Stimulated activated CD8-positive, alpha-beta memory T cell treated with anti-CD3 and anti-CD28 coated beads, Interleukin-15, amount 100 ng/mL, for 4 hours (primary cell): Measurements from ENCODE around the gene CDC42BPA.
"Not testable (repeated sequence)": the region's sequence is repeated elsewhere in the genome, so short reads cannot be mapped to it uniquely, and the experiment has no call there.

Experiments used
- DNase-seq, 2 donors: peaks; one replicate each; pipeline ENCODE4 v3.0.0-alpha.2; 2020; ENCODE audit warnings: low read depth in 2 of 2

Gene CDC42BPA

DNA sequence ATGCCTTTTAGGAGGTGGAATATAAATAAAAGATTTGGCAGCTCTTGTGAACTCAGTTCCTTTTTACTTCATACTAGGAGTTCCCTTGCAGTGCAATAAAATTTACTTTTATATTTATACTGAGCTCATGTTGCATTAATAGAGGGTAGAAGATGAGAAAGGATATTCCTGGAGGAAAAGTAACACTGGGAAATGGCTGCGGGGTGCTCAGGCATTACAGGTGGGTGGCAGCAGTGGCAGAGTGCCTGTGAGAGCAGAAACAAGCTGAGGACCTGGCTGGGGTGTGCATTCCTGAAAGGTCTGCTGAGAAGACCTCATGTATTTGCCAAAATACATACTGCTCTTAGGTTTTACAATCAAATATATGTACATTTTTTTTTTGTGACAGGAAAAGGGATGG lies 251.3 kb downstream of the CDC42BPA start:
- no peak for DNase-seq

DNA sequence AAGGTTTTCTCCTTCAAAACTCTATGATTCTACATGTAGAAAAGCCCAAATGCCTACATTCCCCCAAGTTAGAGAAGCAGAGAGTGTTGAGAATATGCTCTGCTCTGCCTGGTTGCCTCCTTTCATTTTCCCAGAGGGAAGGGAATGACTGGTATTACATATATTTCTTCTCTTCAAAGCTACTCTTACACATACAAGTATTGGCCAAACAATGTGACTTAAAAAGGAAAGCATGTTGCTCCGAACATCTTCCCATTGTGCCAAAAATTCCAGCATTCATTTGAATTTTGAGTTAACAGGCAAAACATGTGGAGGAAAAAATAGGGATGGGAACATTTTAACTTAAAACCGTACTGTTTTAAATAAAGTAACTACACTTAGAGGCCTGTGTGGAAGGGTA lies 253.0 kb downstream of the CDC42BPA start:
- DNase-seq: no peak

DNA sequence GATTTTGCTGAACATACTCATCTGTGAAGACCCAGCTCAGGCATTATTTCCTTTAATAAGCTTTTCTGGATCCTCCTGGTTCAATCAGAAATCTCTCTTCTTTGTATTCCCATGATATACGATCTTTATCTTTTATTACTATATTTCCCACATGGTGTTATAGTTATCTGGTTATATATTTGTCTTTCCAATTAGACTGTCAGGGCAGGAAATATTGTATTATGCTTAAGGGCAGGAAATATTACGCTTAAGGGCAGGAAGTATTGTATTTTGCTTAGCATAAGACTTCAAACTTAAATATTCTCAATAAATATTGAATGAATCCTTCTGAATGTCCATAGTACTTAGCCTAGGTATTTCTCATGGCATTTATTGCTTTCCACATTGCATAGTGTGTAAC lies 256.0 kb downstream of the CDC42BPA start:
- DNase-seq: no peak

DNA sequence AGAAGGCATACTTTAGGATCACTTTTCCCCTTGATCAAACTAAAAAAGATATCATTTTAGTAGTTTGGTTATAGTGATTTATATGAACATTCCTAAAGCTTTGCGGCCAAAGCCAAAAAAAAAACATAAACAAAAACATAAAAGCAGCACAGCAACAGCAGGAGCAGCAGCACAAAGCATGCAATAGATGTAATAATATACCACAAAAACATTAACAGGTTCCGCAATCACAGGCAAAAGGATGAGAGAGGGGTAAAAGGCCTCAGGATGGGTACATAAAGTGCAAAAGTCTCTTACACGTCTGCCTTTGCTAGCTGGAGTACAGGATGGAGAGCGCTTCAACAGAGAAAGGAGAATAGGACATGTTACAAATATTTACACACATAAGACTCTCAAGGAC lies 259.2 kb downstream of the CDC42BPA start:
- no peak for DNase-seq

DNA sequence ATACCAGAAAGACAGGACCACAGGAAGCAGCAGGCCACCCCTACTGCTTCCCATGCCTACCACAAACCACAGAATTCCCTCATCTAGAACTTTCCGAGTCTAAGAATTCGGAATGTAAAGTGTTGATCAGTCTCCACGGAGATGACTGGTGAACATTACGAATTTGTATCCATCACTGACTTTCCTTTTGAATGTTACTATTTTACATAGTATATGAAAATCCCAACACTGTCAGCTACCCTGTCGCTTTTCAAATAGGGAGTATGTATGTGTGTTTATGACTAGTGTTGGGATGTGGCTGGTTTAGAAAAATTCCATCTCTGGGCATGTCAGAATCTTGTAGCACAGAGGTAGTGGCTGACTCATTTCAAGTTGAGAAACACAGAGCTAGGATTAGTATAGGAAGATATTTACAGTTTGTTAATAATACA lies 260.0 kb downstream of the CDC42BPA start:
- DNase-seq: no peak

DNA sequence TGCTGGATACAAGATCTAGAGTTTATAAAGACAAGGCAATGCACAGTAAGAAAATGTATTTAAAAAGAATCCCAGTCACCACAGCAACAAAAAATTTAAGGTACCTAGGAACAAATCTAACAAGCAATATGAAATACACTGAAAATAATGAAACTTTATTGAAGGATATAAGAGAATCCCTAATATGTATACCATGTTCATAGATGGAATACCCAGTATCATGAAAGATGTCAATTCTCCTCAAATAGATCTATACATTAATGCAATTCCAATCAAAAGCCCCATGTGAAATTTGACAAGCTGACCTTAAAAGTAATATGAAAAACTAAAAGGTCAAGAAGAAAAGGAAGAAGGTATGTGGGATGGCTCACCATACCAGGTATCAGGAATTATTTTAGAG lies 269.0 kb downstream of the CDC42BPA start:
- no peak for DNase-seq

DNA sequence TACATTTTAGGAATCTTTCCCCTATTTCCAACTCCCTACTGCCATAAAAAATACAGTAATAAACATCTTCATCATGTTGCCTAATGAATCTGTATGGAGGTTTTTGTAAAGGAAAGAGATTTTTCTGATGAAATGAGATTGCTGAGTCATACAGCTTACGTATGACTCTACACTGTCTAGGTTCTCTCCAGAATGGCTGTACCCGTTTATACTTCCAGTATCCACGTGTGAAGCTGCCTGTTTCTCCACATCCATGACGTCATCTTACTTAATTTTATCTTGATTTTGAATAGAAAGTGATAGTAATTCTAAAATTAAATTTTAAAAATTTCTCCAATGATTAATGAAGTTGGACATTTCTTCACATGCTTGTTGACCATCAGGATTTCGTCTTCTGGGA lies 274.5 kb downstream of the CDC42BPA start:
- DNase-seq: no peak

DNA sequence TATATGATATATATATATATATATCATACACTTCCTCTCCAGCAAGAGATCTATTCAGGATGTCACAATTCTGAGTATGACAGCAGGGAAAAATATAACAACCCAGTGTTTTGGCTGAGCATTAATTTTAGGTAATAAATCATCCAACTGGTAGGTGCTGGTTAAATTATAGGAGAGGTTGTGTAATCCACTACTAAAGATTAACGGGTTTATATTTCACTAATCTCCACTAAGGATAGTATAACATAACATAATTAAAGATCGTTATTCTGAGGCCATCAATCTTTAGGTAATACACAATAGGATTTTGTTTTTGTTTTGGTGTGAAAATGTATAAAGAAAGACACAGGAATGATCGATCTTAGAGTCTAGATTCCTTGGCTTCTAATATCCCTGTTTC lies 276.0 kb downstream of the CDC42BPA start:
- no peak for DNase-seq

DNA sequence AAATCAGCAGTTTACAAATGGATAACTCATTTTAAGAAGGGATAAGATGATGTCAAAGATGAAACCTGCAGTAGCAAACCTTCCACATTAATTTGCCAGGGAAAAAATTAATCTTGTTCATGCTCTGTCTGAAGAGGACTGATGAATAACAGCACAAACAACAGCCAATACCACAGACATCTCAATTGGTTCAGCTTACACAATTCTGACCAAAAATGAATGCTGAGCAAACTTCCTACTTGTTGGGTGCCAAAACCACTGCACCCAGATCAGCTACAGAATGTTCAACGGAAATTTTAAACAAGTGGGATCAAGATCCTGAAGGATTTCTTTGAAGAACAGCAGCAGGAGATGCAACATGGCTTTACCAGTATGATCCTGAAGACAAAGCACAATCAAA lies 279.9 kb downstream of the CDC42BPA start:
- no peak for DNase-seq

DNA sequence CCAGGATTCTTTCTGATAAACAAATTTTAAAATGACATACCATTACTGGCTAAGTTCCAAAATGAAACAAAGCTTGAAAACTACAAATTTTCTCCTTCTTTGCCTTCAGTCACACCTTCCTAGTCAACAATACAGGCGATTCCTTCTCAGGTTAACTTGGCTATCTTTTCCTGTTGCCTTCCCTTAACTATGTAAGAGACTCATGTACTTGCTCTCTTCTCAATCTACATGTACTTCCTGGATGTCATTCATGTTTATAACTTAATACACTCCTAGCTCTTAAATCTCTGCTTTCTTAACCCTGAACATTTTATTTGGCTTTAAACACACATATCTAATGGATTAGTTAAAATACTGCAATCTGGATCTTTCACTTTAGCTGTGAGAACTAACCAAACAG lies 281.2 kb downstream of the CDC42BPA start:
- DNase-seq: no peak

DNA sequence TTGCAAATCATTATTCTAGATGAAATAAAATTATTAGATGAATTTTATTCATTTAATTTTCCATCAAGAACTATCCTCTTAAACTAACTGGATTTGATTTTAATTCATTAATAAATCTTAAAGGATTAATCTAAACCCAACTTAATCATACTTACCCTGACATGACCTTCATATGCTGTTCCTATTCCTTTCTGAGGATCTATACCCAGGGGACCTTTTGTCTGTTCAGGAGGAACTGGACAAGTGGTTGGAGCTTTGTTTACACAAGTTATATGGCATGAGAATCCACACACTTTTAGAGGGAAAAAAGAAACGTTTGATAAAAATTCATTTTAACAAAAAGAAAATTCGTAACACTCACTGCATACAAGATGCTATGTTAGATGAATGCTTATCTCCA lies 283.0 kb downstream of the CDC42BPA start:
- DNase-seq: no peak

DNA sequence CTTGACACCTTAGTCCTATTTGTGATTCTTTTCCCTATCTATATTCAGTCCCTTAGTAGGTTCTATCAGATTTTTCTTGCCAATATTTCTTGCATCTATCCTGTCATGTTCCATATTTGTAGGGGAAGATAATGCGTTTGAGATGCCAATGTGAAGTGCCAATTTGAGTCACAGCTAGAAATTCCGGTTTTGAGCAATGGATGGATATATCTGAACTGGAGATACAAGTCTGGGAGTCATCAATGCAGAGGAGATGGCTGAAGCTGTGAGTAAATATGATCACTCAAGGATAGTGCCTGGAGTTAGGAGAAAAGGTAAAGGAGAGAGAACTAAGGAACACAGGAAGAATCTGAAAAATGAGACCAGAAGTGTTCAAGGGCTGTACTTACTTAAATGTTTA lies 284.4 kb downstream of the CDC42BPA start:
- DNase-seq: no peak

DNA sequence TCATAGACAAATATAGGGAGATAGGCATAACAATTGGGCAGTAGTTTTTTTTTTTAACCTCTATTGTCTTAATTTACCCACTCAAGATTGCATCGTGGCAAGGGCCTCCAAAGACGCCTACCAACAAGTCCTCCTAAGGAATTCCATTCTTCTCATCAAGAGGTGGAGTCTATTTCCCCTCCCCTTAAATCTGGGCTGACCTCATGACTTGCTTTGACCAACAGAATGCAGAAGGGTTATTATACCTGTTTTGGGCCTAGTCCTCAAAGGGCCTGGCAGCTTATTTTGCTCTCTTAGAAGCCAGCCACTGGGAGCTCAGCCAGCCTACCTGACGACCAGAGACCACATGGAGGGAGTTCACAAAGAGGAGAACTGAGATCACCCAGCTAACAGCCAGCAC lies 285.9 kb downstream of the CDC42BPA start:
- DNase-seq: no peak

DNA sequence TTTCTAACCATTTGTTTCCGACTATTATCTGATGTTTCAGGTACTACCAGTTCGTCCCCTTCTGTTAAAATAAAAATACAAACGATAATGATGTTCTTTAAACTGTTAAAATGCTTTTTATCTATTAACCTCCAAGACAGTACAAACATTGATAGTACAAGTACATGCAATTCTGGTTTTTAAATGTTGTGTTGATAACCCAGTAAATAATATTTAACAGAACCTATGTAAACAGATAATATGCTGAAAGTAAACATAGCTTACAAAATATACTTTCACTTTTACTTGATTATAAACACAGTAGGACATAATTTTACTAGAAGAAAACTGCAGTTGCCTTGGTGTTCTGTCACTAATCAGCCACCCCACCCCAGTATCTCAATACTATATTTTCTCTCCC lies 301.3 kb downstream of the CDC42BPA start:
- DNase-seq: no peak

DNA sequence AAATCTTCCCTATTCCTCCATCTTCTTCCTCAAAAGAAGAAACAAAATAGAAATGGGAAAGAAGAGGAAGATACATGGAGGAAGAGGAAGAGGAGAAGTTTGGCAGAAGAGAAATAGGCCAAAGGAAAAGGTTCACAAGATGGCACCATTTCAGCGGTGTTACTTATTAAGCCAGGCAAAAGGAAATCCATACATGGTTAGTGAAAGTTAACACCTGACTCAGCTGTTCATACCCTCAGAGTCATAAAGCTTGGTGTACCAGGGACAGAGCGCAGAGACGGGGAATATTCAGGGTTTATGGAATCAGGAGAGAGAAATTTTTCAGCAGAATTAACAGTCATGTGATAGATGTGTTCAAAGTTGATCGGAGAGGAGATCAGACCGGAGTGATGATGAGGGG lies 307.6 kb downstream of the CDC42BPA start:
- DNase-seq: no peak

DNA sequence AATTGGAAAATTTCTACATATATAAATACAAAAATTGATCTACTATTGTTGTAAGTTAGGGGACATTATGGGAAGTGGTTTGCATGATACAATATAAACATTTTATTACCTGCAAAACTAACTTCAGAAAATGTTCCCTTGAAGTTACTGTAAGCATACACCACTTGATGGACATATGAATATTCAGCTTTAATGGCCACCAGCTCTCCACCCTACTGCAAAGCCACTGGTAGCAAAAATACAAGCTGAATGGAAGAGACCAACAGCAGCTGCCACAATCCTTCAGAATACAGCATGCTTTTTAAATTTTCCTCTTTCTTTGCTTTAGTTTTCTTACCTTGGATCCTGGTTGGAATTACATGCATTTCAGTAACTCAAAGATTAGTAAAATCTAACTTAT lies 308.4 kb downstream of the CDC42BPA start:
- DNase-seq: no peak

DNA sequence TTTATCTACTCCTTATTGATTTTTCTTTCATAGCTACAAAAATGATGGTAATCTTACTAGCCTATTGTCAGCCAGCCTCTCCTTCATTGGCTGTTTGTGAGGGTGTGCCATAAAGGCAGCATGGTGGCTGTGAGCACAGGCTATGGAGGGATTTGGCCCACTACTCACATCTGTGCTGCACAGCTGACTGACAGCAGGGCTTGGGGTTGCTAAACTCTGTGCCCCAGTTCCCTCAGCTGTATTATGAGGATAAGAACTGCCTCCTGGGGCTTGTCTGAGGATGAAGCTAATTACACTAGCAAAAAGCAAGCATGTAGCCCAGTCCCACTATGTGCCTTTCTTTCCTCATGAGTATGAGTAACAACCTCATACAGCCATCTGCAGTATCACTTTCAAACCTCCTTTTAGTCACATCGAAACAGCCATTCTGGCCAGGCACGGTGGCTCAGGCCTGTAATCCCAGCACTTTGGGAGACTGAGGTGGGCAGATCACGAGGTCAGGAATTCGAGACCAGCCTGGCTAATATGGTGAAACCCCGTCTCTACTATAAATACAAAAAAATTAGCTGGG lies 312.0 kb downstream of the CDC42BPA start:
- DNase-seq: no peak

DNA sequence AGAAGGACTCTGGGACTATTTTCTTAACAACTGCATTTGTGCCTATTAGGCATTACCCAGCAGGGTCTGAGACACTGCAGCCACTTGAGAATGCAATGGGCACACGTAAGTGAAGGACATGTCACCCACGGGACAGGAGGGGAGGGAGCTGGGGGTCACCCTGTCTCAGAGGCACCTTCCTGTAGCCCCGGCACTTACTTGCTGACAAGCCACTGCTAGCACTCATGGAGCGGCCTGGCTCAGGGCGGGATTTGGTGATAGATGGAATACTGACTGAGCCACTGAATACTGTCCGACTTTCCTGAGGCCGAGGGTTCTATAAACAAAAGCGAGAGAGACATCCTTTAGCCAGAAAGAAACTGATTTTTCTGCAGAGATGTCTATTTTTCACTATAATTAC lies 313.5 kb downstream of the CDC42BPA start:
- no peak for DNase-seq

DNA sequence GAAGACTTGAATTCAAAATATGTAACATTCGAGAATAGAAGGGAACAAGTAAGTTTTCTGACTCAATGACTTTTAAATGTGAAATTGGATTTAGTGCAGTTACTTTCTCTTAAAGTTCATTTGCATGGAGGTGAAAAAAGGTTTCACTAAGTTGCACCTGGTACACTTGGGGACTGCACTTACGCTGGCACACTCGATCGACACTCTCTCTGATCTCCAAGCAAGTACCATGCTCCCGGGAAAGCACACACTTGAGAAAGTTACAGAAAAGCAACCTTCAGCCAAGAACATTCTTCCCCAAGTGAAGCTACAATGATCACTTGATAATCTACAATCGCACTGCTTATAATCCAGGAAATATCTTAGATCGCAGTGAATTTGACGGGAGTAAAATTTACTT lies 315.1 kb downstream of the CDC42BPA start:
- DNase-seq: no peak

DNA sequence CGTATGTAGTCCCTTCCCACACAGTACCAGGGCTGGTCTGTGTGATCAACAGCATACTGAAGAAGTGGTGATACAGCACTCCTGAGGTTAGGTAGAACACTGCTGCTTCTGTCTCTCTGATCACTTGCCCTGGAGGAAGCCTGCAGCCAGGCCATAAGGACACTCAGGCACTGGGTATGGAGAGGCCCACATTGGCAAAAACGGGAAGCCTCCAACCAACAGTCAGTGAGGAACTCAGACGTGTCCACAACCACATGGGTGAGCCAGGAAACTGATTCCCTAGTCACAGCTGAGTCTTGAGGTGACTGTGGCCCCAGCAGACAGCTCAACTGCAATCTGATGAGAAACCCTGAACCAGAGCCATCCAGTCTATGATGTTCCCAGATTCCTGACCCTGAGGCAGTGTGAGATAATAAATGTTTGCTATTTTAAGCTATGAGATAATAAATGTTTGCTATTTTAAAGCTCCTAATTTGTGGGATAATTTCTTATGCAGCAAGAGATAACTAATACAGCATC lies 315.7 kb downstream of the CDC42BPA start:
- DNase-seq: no peak

DNA sequence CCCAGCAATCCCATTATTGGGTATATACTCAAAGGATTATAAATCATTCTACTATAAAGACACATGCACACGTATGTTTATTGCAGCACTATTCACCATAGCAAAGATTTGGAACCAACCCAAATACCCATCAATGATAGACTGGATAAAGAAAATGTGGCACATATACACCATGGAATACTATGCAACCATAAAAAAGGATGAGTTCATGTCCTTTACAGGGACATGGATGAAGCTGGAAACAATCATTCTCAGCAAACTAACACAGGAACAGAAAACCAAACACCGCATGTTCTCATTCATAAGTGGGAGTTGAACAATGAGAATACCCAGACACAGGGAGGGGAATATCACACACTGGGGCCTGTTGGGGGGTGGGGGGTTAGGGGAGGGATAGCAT lies 318.7 kb downstream of the CDC42BPA start:
- DNase-seq: not testable (repeated sequence)

DNA sequence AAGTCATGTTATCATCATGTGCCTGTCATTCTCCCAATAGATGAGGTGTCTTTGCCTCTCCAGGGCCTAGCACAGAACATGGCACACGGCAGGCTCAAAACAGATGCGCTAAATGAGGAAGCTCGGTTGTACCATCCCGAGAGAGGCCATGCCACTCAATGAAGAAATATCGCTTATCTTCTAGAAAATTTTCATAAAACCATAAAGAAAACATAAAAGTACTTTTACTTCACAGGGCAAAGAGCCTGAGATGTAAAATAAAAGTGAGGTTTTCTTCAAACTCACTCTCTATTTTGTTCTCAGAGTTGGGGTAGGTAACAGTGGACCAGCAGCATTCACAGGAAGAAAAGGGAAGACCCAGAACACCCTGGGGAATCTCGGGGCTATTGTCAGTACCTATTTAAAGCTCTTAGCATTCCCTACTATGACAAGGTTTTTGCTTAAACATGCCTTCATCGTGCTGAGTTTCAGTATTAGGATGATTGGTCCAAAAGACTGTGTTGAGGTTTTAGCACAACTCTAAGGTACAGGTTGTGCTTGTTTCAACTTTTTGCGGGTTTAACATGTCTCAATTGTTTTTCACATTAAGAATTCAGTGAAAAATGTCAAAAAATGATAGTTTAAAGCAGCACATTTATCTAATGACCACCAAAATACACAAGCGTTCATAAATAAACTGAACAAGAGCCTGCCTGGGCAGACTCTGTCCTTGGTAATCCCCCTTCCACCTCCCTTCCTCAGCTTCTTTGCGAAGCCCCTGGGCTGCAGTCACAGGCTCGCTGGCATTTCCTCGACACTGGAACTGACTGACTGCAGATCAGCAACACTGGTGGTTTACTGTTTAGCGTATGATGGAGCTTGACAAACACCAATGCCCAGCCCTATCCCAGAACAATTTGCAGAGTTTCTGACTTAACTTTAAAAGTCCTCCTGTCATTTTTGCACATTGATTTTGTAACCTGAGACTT lies 322.6 kb downstream of the CDC42BPA start:
- no peak for DNase-seq
